Hindlimb muscle (tissue), 1 donor: ENCODE data around the gene GIMAP7. TPM values are rescaled to one million over a fixed set of nuclear protein-coding genes. Genes with fewer than 3 reads are reported as not detected.
"Not testable (repeated sequence)": the region's sequence is repeated elsewhere in the genome, so short reads cannot be mapped to it uniquely, and the experiment has no call there.

ENCODE experiments used
- DNase-seq: peaks from one replicate; pipeline ENCODE4 v3.0.0-alpha.2; 2013
- polyA plus RNA-seq: library from polyadenylated mRNA; unstranded; fragments of 120-200 nt; gene quantifications from one replicate; pipeline ENCODE4 v1.2.1, GENCODE V29; 2013; ENCODE audit not compliant: insufficient read length

GIMAP7 gene
- polyA plus RNA-seq, 1 donor = 9.0 TPM

DNA sequence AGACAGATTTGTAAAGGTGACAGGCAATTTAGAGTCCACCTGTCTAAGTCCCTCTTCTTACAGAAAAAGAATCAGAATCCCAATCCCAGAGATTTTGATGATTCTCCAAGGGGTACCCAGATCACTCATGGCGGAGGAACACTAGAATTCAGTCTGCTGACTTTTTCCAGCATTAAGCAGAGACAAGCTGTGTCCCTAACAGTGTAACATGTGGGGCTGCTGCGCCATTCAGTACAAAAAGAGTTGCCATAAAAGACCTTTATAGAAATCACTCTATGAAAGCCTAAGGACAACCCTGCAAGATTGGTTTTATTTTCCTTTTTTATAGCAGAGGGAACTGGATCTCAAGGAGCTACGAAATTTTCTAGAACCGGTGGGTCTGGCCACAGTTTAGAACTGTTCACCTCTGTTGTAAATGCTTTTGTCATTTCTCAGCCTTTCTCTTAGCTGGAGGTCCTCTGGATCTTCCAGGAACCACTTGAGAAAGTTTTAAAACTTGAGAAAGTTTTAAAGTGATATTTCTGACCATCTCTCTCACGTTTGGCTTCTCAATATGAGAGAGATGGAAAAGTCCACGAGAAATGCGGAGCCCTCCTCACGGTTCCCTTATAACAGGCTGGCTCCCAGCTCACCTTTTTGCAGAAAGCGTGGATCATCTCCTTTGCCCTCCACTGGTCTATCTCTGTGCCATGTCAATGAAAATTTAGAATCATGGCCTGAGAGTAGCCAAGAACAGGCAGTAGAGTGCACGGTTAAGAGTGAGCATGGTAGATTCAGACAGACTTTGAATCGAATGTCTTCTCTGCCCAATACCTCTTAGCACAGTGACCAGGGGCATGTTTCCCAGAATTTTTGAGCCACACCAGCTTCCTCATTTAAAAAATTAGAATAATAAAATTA, 826 bp downstream of the GIMAP7 start:
- DNase-seq = no peak

DNA sequence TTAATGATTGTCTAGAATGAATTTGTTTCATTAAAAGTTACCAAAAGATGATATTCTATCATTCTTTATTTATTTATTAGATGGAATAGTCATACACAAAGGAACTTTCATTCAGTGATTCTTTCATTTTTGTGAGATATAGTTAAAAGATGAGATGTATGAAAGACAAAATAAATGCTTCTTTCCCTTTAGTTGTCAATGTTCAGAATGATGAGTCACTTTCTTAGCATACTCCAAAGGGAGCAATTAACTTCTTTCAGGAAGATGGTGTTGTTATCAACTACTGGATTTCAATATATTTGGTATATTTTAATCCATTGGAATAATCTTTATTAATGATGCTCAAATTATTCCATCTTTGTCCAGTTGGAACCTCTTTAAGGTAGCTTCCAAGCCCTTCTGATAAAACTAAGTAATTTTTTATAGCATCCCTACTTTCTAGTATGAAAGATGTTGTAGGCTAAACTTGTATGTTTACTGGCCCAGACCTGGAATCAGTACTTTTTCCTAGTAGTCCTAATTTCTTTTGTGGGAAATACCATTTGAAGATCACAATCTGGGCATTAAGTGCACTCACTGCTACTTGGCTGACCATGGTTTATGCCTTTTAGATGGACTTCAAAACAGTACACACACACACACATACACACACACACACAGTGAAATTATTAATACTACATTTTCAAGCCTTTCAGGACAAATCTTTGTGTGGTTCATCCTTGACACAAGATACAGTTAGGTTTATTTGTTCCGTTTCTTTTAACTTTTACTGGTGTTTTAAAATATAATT, 2.5 kb downstream of the GIMAP7 start:
- DNase-seq = no peak

DNA sequence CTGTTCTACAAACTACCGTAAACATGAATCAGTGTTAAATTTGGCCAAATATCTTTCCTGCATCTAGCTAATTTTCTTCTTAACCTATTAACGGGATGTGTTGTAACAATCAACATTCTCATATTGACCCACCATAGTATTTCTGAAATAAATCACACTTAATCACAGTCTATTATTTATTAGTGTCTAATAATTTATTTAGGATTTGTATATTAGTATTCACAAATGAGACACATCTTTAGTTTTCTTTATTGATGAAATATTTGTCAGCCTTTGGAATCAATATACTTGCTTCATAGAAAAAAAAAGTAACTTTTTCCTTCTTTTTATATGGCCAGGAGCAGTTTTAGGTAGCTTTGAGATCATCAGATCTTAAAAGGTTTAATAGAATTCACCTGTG, 4.6 kb downstream of the GIMAP7 start:
- DNase-seq = no peak

DNA sequence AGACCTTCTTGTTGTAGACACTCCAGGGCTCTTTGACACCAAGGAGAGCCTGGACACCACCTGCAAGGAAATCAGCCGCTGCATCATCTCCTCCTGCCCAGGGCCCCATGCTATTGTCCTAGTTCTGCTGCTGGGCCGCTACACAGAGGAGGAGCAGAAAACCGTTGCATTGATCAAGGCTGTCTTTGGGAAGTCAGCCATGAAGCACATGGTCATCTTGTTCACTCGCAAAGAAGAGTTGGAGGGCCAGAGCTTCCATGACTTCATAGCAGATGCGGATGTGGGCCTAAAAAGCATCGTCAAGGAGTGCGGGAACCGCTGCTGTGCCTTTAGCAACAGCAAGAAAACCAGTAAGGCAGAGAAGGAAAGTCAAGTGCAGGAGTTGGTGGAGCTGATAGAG, 5.5 kb downstream of the GIMAP7 start:
- DNase-seq = no peak

DNA sequence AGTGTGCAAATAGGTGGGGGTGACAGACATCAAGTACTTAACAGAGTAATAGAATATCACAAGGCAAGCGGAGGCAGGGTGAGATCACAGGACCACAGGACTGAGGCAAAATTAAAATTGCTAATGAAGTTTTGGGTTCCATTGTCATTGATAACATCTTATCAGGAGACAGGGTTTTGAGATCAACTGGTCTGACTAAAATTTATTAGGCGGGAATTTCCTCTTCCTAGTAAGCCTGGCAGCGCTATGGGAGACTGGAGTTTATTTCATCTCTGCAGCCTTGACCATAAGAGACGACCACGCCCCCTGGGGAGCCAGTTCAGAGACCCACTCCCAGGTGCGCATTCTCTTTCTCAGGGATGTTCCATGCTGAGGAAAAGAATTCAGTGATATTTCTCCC, 8.3 kb downstream of the GIMAP7 start:
- not testable (repeated sequence) for DNase-seq

DNA sequence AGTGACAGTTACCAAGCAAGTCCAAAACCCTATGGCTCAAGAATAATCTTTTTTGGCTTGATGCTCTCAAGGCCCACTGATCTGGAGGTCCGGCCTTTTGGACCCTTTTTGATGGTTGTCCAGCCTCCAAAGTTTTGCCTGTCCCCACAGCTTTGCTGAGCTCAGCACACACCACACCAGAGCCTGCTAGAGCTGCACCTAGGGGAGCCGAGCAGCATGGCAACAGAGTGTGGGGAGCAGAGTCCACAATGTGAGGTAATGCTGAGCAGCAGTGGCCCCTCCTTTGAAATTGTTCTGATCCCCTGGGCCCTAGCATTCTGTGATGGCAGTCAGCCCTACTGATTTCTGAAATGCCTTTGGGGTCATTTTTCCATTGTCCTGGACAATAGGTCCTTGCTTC, 9.3 kb downstream of the GIMAP7 start:
- no peak for DNase-seq

DNA sequence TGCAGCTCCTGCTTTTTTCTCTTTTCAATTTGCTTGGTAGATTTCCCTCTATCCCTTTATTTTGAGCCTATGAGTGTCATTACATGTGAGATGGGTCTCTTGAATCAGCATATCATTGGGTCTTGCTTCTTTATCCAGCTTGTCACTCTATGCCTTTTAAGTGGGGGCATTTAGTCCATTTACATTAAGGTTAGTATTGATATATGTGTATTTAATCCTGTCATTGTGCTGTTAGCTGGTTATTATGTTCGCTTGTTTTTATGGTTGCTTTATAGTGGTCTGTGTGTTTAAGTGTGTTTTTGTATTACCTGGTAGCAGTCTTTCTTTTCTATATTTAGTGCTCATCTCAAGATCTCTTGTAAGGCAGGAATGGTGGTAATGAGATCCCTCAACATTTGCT, 17.0 kb downstream of the GIMAP7 start:
- DNase-seq = no peak

DNA sequence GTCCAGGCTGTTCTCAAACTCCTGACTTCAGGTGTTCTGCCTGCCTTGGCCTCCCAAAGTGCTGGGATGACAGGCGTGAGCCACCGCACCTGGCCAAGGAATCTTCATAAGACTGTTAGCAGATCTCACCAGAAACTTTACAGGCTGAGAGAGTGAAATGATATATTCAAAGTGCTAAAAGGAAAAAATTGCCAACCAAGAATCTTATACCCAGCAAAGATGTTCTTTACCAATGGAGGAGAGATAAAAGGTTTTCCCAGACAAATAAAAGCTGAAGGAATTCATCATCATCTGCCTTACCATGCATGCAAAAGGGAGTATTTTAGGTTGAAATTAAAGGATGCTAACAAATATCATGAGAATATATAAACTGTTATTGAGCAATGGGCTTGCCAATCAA, 23.6 kb downstream of the GIMAP7 start:
- DNase-seq = no peak

DNA sequence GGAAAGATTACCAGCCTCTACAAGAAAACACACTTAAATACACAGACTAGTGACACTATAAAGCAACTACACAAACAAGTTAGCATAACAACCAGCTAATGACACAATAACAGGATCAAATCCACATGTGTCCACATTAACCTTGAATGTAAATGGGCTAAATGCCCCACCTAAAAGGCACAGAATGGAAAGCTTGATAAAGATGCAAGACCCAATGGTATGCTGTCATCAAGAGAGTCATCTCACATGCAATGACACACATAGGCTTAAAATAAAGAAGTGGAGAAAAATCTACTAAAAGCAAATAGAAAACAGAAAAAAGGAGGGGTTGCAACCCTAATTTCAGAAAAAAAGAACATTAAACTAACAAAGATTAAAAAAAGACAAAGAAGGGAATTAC, 38.5 kb downstream of the GIMAP7 start:
- DNase-seq = no peak

DNA sequence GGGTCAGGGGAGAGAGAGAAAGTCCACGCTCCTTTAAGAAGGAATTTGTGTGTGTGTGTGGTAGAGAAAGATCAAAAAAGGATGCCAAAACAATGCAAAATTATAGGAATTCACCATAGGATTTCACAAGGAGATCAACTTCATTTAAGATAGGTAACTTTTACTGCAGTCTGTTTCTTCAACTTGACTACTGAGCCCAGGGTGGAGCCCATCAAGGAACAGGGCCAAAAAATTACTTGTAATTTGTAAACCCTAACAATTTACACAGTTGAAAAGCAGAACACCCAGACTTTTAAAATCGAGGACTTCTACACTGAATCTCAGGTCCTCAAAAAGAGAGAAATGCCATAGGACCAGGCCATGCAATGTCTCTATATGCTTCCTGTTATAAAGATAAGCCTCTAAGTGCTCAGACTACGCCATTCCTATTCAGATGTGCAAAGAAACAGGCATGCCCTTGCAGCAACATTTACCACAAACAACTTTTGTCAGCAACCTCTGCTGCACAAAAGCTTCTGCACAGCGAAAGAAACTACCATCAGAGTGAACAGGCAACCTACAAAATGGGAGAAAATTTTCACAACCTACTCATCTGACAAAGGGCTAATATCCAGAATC, 42.0 kb downstream of the GIMAP7 start:
- DNase-seq = no peak

DNA sequence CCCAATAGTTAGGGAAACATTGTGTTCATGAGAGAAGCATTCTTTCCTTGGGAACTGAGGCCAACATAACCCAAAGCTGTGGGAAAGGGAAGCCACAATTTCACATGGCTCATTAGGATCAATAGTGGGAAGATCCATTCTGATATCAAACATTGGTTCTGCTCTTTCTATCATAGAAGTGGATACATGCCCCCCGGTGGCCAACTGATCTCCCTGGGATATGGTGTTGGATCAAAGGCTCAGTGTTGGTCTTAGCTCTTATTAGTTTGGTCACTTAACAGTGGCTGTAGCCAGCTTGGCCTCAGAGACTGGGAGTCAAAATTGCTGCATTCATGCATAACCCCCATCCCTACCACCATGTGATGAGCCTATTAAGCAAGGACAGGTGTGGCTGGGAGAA, 45.8 kb downstream of the GIMAP7 start:
- DNase-seq = no peak

DNA sequence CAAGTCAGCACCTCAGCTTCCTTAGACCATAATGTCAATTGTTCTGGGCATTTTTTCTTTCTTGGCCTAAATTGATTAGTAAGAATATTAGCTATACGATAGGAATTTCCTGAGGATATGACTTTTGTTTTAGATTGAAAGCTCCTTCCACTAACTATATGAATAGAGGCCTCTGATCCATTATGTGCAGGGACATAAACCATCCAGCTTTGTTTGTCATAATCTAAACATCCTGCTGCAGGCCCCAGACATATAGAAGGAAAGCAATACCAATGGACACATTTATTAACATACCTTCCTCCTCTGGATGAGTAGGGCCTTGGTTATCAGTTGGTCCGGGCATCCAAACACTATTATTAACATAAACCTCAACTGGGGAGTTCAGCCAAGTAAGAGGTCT, 48.2 kb downstream of the GIMAP7 start:
- no peak for DNase-seq

DNA sequence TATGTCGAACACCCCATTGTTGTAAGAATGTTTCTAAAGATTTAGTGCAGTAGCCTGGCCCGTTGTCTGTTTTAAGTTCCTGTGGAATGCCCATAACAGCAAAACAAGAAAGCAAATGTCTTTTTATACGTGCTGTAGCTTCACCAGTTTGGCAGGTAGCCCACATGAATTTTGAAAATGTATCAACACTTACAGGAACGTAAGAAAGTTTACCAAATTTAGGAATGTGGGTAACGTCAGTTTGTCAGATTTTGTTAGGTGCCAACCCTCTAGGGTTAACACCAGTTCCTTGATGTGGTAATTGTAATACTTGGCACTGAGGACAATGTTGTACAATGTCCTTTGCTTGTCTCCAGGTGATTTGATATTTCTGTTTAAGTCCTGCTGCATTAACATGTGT, 49.3 kb downstream of the GIMAP7 start:
- no peak for DNase-seq

DNA sequence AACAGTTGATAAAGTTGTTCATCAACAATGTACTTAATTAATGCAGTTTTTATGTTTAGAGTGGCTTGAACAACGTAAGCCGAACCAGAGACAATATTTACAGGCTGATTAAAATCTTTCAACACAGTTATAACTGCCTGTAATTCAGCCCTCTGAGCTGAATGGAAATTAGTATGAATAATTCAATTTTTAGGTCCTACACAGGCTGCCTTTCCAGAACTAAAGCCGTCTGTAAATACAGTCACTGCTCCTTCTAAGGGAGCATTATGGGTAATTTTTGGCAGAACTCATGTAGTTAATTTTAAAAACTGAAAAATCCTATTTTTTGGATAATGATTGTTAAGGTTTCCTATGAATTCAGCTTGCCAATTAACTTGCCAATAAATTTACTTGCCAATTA, 49.9 kb downstream of the GIMAP7 start:
- no peak for DNase-seq

DNA sequence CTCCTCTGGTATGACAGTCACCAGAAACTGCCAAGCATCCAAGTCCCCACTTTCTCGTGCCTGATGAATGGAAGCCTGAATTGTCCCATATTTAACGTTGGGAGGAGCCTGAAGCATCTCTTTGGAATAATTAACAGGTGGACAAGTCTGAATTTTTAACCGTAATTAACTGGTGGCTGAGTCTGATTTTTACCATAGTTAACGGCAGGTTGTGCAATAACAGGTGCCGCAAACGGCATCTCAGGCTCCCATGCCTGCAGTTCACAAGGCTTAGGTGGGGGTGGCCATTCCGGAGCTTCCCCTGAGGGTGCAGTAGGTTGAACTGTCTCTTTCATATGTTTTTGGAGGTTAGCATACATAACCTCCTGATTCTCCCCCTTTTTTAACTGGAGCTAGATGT, 50.6 kb downstream of the GIMAP7 start:
- no peak for DNase-seq

DNA sequence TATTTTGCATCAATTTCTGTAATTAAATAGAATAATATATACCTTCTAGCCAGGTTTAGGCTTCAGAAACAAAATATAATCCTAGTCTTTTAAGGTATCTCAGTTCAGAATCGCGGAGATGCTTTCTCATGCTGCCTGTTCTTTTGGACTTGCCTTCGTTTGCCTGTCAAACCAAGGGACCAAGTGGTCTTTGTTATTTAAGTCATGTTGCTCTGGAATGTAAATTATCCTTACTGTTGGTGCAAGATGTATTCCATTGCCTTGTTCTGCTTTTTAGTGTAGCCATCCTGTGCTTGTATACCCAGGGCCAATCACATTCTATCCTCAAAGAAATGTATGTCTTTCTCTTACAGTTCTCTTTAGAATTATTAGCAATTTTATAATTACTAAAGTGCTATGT, 51.5 kb downstream of the GIMAP7 start:
- DNase-seq = no peak

DNA sequence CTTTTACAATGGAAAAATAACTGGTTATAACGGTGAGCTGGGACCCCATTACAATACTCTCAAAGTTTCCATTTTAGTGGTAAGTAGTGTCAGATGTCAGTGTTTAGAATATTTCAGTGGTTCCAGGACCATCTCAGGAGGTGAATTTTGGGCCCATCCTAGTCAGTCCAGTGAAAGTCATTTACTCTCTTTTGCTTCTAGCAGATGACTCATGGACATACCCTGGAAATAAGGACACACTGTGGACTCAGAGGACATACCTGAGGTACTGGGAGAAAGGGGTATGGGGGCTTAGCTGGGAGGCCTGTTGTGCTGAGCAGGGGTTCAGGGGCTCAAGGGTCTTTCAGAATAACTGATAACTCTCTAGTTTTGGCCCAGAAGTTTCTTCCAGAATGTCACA, 51.9 kb downstream of the GIMAP7 start:
- DNase-seq = no peak

DNA sequence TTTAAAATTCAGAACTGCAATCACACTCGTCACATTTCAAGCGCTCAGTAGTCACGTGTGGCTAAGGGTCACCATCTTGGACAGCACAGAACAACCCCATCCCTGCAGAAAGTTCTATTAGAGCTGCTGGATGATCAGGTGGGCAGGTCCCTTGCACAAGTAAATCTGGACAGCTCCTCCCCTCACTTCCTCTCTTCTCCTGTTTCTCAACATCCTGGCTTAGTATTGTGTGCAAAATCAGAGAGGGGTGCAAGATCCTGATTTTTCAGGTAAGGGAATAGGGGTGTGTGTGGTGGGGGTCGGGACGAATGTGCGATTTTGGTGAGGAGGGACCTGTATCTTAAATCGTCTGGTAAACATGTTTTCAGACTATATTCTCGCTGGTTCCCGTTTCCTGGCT, 52.5 kb downstream of the GIMAP7 start, which contains the start of gene GIMAP4:
GIMAP4 (plus strand) TSS at position 222 of the 400 bp plus-strand sequence. CDS start 2,512 bp downstream, outside the sequence.
- no peak for DNase-seq

DNA sequence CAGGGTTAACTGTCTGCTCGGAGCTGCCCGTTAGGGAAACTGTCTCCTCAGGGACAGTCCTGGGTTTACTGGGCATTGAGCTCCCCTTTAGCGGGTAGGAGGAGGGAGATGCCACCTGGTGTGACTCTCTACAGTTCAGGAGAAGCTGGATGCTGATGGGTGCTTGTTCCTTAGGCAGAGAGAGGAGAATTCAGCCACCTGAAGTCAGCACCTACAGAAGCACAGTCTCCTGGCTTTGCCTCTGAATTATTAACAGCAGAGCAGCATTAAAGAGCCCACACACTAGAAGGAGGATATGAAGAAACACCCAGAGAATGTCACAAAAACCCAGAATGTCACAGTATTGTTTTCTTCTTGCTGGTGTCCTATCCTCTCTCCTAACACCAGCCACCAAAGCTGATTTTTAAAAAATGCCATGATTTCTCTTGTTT, 53.2 kb downstream of the GIMAP7 start:
- no peak for DNase-seq

DNA sequence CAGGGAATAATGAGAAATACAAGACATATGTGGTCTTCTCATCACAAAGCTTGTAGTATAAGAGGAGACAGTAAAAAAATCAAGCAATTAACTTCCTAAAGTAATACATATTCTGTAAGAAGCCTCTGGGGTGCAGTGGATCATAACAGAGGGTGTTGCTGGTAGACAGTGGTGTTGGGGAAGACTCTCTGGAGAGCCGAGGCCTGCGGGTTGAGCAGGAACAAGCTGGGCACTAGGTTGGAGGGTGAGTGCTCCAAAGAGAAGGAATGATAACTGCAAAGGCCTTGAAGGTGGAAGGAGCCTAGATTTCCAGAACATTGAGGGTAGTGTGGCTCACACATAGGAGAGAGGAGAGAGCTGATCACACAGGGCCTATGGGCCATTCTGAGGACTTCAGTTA, 54.0 kb downstream of the GIMAP7 start:
- no peak for DNase-seq

DNA sequence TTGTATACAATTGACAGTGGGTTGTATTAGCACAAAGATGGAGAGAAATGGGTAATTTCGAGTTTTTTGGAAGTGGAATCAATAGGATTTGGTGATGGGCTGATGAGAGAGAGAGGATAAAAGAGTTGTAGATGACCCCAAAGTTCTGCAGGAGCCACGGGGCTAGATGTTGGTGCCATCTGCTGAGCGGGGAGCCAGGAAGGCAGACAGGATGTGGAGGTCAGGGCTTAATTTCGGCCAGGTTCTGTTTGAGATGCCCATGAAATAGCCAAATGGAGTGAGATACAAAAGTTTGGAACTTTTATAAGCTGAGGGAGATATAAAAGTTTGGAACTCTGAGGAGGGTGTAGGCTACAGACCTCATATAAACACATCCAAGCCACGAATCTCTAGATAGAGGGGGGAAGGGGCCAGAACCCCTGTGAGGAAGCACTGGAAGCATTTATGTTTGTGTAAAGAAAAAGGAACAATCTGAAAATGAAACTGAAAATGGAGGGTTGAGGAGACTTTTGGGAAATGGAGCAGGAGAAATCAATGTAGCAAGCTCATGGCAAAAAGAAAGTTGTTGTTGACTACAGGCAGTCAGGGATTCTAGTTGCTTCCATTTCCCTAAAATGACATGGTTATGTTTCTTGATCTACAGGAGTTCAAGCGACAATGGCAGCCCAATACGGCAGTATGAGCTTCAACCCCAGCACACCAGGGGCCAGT, 54.7 kb downstream of the GIMAP7 start:
- DNase-seq = no peak
